Endothelial cell of umbilical vein (primary cell): ENCODE data around the gene WDR41. TPM values are rescaled to one million over a fixed set of nuclear protein-coding genes. Genes with fewer than 3 reads are reported as not detected.

Experiments
- Bru-seq: library from RNA; stranded (reverse); fragments of 400-500 nt; gene quantifications from one replicate; lab custom pipeline; 2021; lab: Mats Ljungman, UMichigan
- BruChase-seq, 2 experiments: library from RNA; stranded (reverse); fragments of 400-500 nt; gene quantifications; one replicate each; lab custom pipeline; 2021; lab: Mats Ljungman, UMichigan
- BruUV-seq: library from RNA; stranded (reverse); fragments of 400-500 nt; replicated peaks from 2 replicates; lab custom pipeline; 2021; lab: Mats Ljungman, UMichigan
- CTCF ChIA-PET: fragments of 300-600, 350-600 bp; sonication (Branson Sonifier 250); formaldehyde crosslinking; loops from one replicate; lab custom pipeline; 2021; ENCODE audit warnings: antibody characterized with exemption, inconsistent platforms; lab: Charles Lee
- POLR2A ChIA-PET: fragments of 300-600, 350-600 bp; sonication (Branson Sonifier 250); formaldehyde crosslinking; loops from one replicate; lab custom pipeline; 2021; ENCODE audit warnings: antibody characterized with exemption, inconsistent platforms; lab: Charles Lee
- DNase-seq: peaks from one replicate; pipeline ENCODE4 v3.0.0-alpha.2; 2011; ENCODE audit warnings: low read depth, low spot score
- FAIRE-seq: peaks from 2 replicates; lab custom pipeline; 2011; peaks lifted over from hg19 to GRCh38; lab: Jason Lieb, UNC
- H2AFZ ChIP-seq: 2 replicates; pipeline ENCODE4 v1.6.0; 2012; ENCODE audit warnings: low read depth, low read length, control low read depth, inconsistent platforms
- H3K27ac ChIP-seq: 2 replicates; pipeline ENCODE4 v1.5.1; 2011; ENCODE audit warnings: low read depth, mild to moderate bottlenecking, control low read depth, low read length, moderate library complexity; ENCODE audit not compliant: insufficient read depth
- H3K27me3 ChIP-seq, 2 experiments: 2 replicates each; pipeline versions ENCODE4 v1.6.0 to v1.6.1; 2011; ENCODE audit warnings: low read length in 2 of 2, mixed read lengths in 1 of 2; ENCODE audit not compliant: control insufficient read depth in 2 of 2, insufficient read depth in 2 of 2
- H3K36me3 ChIP-seq, 2 experiments: 2 replicates in 1 of 2; 3 replicates in 1 of 2; pipeline ENCODE4 v1.5.1; 2011; ENCODE audit warnings: low read length in 2 of 2, mild to moderate bottlenecking in 1 of 2, moderate library complexity in 1 of 2; ENCODE audit not compliant: control insufficient read depth in 2 of 2, insufficient read depth in 2 of 2; ENCODE audit errors: extremely low read depth in 1 of 2
- H3K4me1 ChIP-seq: 3 replicates; pipeline ENCODE4 v1.5.1; 2011; ENCODE audit warnings: mild to moderate bottlenecking, low read length; ENCODE audit not compliant: control insufficient read depth, insufficient read depth; ENCODE audit errors: extremely low read depth
- H3K4me2 ChIP-seq: 2 replicates; pipeline ENCODE4 v1.6.1; 2011; ENCODE audit warnings: low read length, control low read depth, mixed read lengths; ENCODE audit not compliant: insufficient read depth
- H3K4me3 ChIP-seq, 3 experiments: fragments of 200-600 bp in 1 of 3; sonication (generic), shearing (Covaris generic) in 1 of 3; replicated peaks in 1 of 3; 2 replicates each; pipeline ENCODE4 v1.5.1; 2011 to 2016; ENCODE audit warnings: control low read depth in 3 of 3, low read length in 3 of 3, mild to moderate bottlenecking in 2 of 3, inconsistent platforms in 1 of 3, low read depth in 1 of 3, moderate library complexity in 1 of 3; ENCODE audit not compliant: insufficient read depth in 1 of 3
- H3K79me2 ChIP-seq: 2 replicates; pipeline ENCODE4 v1.6.0; 2012; ENCODE audit warnings: low read length, inconsistent platforms; ENCODE audit not compliant: control insufficient read depth, insufficient read depth
- H3K9ac ChIP-seq: replicated peaks from 2 replicates; pipeline ENCODE3; 2011; ENCODE audit warnings: low read length, control low read depth; ENCODE audit not compliant: insufficient read depth; ENCODE audit errors: extremely low read depth
- H3K9me1 ChIP-seq: replicated peaks from 3 replicates; pipeline ENCODE4 v1.6.0; 2011; ENCODE audit warnings: mild to moderate bottlenecking, low read length; ENCODE audit not compliant: control insufficient read depth, insufficient read depth; ENCODE audit errors: extremely low read depth
- H3K9me3 ChIP-seq: replicated peaks from 2 replicates; pipeline ENCODE4 v1.5.1; 2012; ENCODE audit warnings: low read length, inconsistent platforms; ENCODE audit not compliant: control insufficient read depth, insufficient read depth
- H4K20me1 ChIP-seq: replicated peaks from 2 replicates; pipeline ENCODE3; 2011; ENCODE audit warnings: mild to moderate bottlenecking, low read length; ENCODE audit not compliant: control insufficient read depth, insufficient read depth; ENCODE audit errors: extremely low read depth
- EZH2 ChIP-seq: IDR thresholded peaks from 2 replicates; pipeline ENCODE4 v1.6.1; 2012; ENCODE audit warnings: borderline replicate concordance, low read depth, mild to moderate bottlenecking, moderate library complexity, low read length, inconsistent platforms; ENCODE audit not compliant: severe bottlenecking
- FOS ChIP-seq: IDR thresholded peaks from 2 replicates; pipeline ENCODE4 v1.6.1; 2011; ENCODE audit warnings: mild to moderate bottlenecking, low read length, moderate library complexity, borderline replicate concordance; ENCODE audit not compliant: insufficient read depth
- GATA2 ChIP-seq: IDR thresholded peaks from 2 replicates; pipeline ENCODE4 v1.7.0; 2011; ENCODE audit warnings: low read depth, mild to moderate bottlenecking, moderate library complexity, mixed read lengths, low read length; ENCODE audit not compliant: insufficient read length, insufficient read depth
- JUN ChIP-seq: IDR thresholded peaks from 2 replicates; pipeline ENCODE4 v1.6.1; 2011; ENCODE audit warnings: borderline replicate concordance, low read depth; ENCODE audit not compliant: insufficient read length, insufficient read depth
- MAX ChIP-seq: IDR thresholded peaks from 2 replicates; pipeline ENCODE4 v1.6.1; 2011; ENCODE audit not compliant: insufficient read depth, insufficient read length
- MYC ChIP-seq: IDR thresholded peaks from one replicate; pipeline ENCODE4 v1.6.1; 2011; ENCODE audit warnings: mild to moderate bottlenecking, low read depth, low read length
- POLR2A ChIP-seq: IDR thresholded peaks from 2 replicates; pipeline ENCODE4 v1.6.1; 2012; ENCODE audit warnings: low read depth, mild to moderate bottlenecking, control low read depth, low read length
- POLR2AphosphoS5 ChIP-seq: IDR thresholded peaks from 2 replicates; pipeline ENCODE4 v1.6.1; 2012; ENCODE audit warnings: low read depth, mild to moderate bottlenecking, control low read depth, low read length, moderate library complexity; ENCODE audit not compliant: insufficient read depth
- dilution Hi-C: fragments of 300-500 bp; cut with MboI; formaldehyde crosslinking; loops from one replicate; pipeline ENCODE4 v1.15.0; 2019; ENCODE audit warnings: low sequenced_read_pairs; ENCODE audit not compliant: extremely low pct_ligation_motif_present
- intact Hi-C: fragments of 100-400 bp; cut with micrococcal nuclease; formaldehyde crosslinking; loops from one replicate; pipeline ENCODE4 v1.10.0; 2022
- long read RNA-seq: library from polyadenylated mRNA; stranded (forward); transcript quantifications from one replicate; pipeline ENCODE4 v2.0.0, GENCODE V29; 2021
- polyA minus RNA-seq, 3 experiments: library from RNA; depleted of rRNA, polyadenylated mRNA; stranded (reverse); fragments of >200 nt; gene quantifications; 1 replicate in 1 of 3; 2 replicates in 2 of 3; pipeline ENCODE4 v1.2.3, GENCODE V29; 2011
- polyA plus RNA-seq, 4 experiments: library from polyadenylated mRNA; depleted of rRNA in 3 of 4; stranded (reverse) in 3 of 4; unstranded in 1 of 4; fragments of >200 nt; gene quantifications; 2 replicates each; pipeline versions ENCODE4 v1.2.1 to v1.2.3, GENCODE V29; 2011 to 2012; ENCODE audit warnings: missing spikeins in 1 of 4
- total RNA-seq: library from RNA; stranded (reverse); gene quantifications from 2 replicates; pipeline ENCODE4 v1.2.3, GENCODE V29; 2021
- TF ChIP-seq, protein P1 (sequence below), 2 donors: IDR thresholded peaks; 1 replicate in 1 of 2; 2 replicates in 1 of 2; pipeline ENCODE4 v1.5.1; 2011; ENCODE audit warnings: low read length in 2 of 2, mild to moderate bottlenecking in 2 of 2, moderate library complexity in 2 of 2, control low read depth in 1 of 2, inconsistent platforms in 1 of 2, low read depth in 1 of 2; ENCODE audit not compliant: insufficient read depth in 1 of 2; ENCODE audit errors: extremely low read depth in 1 of 2

Gene WDR41, protein sequence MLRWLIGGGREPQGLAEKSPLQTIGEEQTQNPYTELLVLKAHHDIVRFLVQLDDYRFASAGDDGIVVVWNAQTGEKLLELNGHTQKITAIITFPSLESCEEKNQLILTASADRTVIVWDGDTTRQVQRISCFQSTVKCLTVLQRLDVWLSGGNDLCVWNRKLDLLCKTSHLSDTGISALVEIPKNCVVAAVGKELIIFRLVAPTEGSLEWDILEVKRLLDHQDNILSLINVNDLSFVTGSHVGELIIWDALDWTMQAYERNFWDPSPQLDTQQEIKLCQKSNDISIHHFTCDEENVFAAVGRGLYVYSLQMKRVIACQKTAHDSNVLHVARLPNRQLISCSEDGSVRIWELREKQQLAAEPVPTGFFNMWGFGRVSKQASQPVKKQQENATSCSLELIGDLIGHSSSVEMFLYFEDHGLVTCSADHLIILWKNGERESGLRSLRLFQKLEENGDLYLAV
- total RNA-seq (23.9 and 33.6 TPM in 2 replicates), polyA plus RNA-seq (9.8 and 10.2 TPM in 2 replicates), polyA minus RNA-seq (26.5 and 34.6 TPM in 2 replicates), Bru-seq, nascent RNA (percentile 80 among the genes with signal in this experiment), BruChase-seq, experiment 1, labeled RNA remaining after a 6-hour chase (percentile 57 among the genes with signal in this experiment), BruChase-seq, experiment 2, labeled RNA remaining after a 2-hour chase (percentile 74 among the genes with signal in this experiment)
- 22.9 and 24.3 TPM in 2 replicates for polyA plus RNA-seq (2011; cell fraction: cytosol; rRNA removed)
- polyA plus RNA-seq (2011; cell fraction: nucleus; rRNA removed): 24.6 and 25.5 TPM in 2 replicates
- polyA plus RNA-seq (2012): 42.2 and 58.3 TPM in 2 replicates
- polyA minus RNA-seq (2011; cell fraction: cytosol; rRNA and poly(A)+ RNA removed): 10.4 TPM
- polyA minus RNA-seq (2011; cell fraction: nucleus; rRNA and poly(A)+ RNA removed): 23.7 and 28.6 TPM in 2 replicates
- long read RNA-seq, transcript WDR41-201 (13 exons, 3,958 nt): major isoform, 36 of 64 reads
- long read RNA-seq, partial matches to known transcripts: 0 of 64 reads
- long read RNA-seq, other reads (novel, unspliced or antisense): 28 of 64 reads

GRCh38 chr5:77491783-77492652 lies at the start of gene WDR41:
TSS of gene WDR41 (minus strand) at chr5:77492316. CDS start at chr5:77492220, 96 bp downstream.
- dilution Hi-C loops: no loop called here
- FAIRE-seq: peak; percentile 96
- Histone ChIP-seq H3K9me3 (no peaks in the 10 kb centered on the region), H3K4me2 (peak within 1 kb of the TSS; percentile 69), H4K20me1 (no peaks in the 10 kb centered on the region), H3K36me3 (no peaks in the 10 kb centered on the region), H3K79me2 (peaks cover 13% of the 10 kb centered on the region), H3K9me1 (no peaks in the 10 kb centered on the region), H2AFZ (peak within 1 kb of the TSS; percentile 87), H3K9ac (peak within 1 kb of the TSS; percentile 95), H3K4me3 (peak within 1 kb of the TSS; percentile 89 to 94 (median 90)), H3K27me3 (peaks cover 12 to 25% of the 10 kb centered on the region in 2 experiments), H3K4me1 (peaks cover 9% of the 10 kb centered on the region), H3K27ac (peak within 1 kb of the TSS; percentile 79)
- BruUV-seq: TSS peak; percentile 51
- TF ChIP-seq POLR2AphosphoS5 (peak; percentile 77), GATA2 (no peak), POLR2A (peak; percentile 54), MYC (no peak), JUN (no peak), EZH2 (no peak), FOS (peak; percentile 46), MAX (peak; percentile 1)
- TF ChIP-seq, protein P1, sequence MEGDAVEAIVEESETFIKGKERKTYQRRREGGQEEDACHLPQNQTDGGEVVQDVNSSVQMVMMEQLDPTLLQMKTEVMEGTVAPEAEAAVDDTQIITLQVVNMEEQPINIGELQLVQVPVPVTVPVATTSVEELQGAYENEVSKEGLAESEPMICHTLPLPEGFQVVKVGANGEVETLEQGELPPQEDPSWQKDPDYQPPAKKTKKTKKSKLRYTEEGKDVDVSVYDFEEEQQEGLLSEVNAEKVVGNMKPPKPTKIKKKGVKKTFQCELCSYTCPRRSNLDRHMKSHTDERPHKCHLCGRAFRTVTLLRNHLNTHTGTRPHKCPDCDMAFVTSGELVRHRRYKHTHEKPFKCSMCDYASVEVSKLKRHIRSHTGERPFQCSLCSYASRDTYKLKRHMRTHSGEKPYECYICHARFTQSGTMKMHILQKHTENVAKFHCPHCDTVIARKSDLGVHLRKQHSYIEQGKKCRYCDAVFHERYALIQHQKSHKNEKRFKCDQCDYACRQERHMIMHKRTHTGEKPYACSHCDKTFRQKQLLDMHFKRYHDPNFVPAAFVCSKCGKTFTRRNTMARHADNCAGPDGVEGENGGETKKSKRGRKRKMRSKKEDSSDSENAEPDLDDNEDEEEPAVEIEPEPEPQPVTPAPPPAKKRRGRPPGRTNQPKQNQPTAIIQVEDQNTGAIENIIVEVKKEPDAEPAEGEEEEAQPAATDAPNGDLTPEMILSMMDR (IDR thresholded peaks at IDR 0.05; ENCODE audit: extremely low read depth in 1 of 2, insufficient read depth in 1 of 2, low read depth in 1 of 2, low read length in 2 of 2): peak; percentile 93 to 94
- peak; percentile 96 for DNase-seq
- POLR2A ChIA-PET: interaction anchor here (1.0 kb wide), 1 partner anchor 462 kb away, joined by 4 read pairs; the partner anchor contains the start of gene AGGF1
- intact Hi-C loops: loop anchor here (1.0 to 5.0 kb wide), 7 partner anchors 285 to 775 kb away; partner anchors contain the start of genes F2R, TBCA and ZBED3
- CTCF ChIA-PET: interaction anchor here (0.9 to 2.4 kb wide), 21 partner anchors 9 to 891 kb away, joined by 3 to 16 read pairs (median 4); partner anchors contain the start of genes AGGF1 and AP3B1
